HFF-Myc (cell line): ENCODE measurements around the gene ADAMTS12.

Experiments
- DNase-seq: peaks from one replicate; pipeline ENCODE4 v3.0.0-alpha.2; 2011; ENCODE audit warnings: low read depth; ENCODE audit errors: extremely low read depth
- H3K4me3 ChIP-seq: replicated peaks from 2 replicates; pipeline ENCODE4 v1.5.1; 2011; ENCODE audit warnings: low read depth, mild to moderate bottlenecking, control low read depth, low read length
- CTCF ChIP-seq: IDR thresholded peaks from 2 replicates; pipeline ENCODE4 v1.5.1; 2012; ENCODE audit warnings: mild to moderate bottlenecking, low read depth, low read length, control low read depth; ENCODE audit errors: missing control alignments

Gene ADAMTS12

GRCh38 chr5:33612386-33612785, 279.4 kb downstream of the ADAMTS12 start:
- H3K4me3 ChIP-seq: no peak overlapping the region
- DNase-seq: no peak
- TF ChIP-seq CTCF: no peak

DNA sequence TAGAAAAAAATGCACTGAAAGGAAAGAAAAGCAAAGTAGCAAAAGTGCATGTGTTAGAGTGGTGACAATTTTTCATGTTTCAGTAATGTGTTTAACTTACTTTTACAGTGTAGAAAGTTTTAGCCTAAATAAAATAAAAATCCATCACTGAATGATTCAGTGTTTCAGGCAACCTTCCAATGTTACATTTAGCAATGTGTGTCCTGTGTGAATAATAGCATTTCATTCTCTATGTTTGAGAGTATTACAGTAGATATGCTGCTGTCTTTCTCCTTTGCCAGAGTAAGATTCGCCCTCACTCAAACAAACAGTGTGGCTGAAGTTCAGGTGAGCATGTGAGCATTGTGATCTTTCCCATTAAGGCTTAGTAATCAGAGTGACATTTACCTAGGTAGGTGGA, 279.9 kb downstream of the ADAMTS12 start:
- H3K4me3 ChIP-seq: no peak overlapping the region
- TF ChIP-seq CTCF: no peak
- no peak for DNase-seq

GRCh38 chr5:33608344-33609041, 283.3 kb downstream of the ADAMTS12 start:
- no peak for DNase-seq
- no peak overlapping the region for H3K4me3 ChIP-seq
- TF ChIP-seq CTCF: no peak

- TF ChIP-seq CTCF: no peak
- no peak for DNase-seq
- H3K4me3 ChIP-seq: no peak overlapping the region
Measured at GRCh38 chr5:33604503-33604902, 287.3 kb downstream of the ADAMTS12 start.

DNA sequence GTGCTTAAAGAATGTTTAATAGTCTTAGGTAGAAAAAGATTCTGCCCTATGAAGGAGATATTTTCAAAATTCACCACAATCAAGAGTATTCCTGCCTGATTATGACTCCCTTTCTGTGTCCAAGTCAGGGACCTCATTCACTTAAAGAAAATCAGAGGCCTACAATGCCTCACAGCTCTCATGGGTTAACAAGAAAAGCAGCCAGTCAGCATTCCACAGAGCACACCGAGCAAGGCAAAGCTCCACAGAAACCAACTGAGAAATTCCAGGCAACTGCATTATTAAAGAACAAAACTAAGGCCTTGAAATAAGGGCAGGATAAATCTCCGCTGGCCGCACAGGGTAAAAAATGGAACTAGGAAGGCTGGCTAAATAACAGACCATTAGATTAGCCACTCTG, 289.9 kb downstream of the ADAMTS12 start:
- no peak for DNase-seq
- H3K4me3 ChIP-seq: no peak overlapping the region
- TF ChIP-seq CTCF: no peak

- no peak overlapping the region for H3K4me3 ChIP-seq
- no peak for TF ChIP-seq CTCF
- DNase-seq: no peak
Measured at GRCh38 chr5:33595303-33595702, 296.5 kb downstream of the ADAMTS12 start.

GRCh38 chr5:33594006-33594405, 297.8 kb downstream of the ADAMTS12 start:
- H3K4me3 ChIP-seq: no peak overlapping the region
- TF ChIP-seq CTCF: no peak
- no peak for DNase-seq
